SIG-M5 treated with dmso at 0.1 percent for 504 hours (cell line): ENCODE measurements around the gene TNPO2.
A peak's percentile ranks its signal among the peaks of the same experiment; 100 is the strongest.
"Not testable (repeated sequence)": the region's sequence is repeated elsewhere in the genome, so short reads cannot be mapped to it uniquely, and the experiment has no call there.

Experiments used
- DNase-seq: peaks from one replicate; lab custom pipeline; 2025; ENCODE audit not compliant: unreplicated experiment; lab: John Stamatoyannopoulos, UW

Gene TNPO2

DNA sequence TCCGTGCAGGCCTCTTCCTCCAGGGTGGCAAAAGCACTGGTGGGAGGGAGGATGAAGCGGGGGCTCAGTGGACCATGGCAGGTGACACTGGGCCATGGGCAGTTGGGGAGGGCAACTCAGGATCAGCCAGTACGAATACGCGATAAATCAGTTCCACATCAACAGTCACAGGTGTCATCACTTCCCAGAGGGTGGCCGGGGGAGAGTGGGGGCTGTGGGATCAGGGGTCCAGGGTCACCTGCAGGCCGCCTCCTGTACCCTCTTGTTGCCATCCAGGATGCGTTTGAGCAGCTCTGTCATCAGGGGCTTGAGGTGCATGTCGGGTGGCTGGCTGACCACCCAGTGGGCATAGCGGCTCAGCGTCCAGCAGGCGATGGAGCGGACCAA lies 17.4 kb downstream of the TNPO2 start:
- no peak for DNase-seq

- DNase-seq, result no peak
These were observed 17.9 kb downstream of the TNPO2 start for GRCh38 chr19:12705654-12706331.

DNA sequence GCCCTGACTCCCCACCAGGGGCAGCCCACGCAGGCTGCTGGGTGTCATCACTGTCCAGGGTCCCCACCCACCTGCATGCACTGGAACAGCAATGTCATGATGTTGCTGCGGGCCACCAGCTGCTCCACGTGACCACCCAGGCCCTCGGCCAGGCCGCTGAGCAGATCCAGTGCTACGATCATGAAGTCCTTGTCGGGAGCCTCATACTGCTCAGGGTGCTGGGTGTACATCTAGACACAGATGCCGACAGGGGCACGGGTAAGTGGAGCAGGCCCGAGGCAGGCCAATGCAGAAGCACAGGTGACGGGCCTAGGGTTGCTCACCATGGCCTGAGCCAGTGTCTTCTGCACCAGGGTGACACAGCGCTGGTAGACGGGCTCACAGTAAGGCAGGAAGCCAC lies 18.6 kb downstream of the TNPO2 start:
- no peak for DNase-seq

GRCh38 chr19:12703046-12703445 lies 20.7 kb downstream of the TNPO2 start:
- DNase-seq, result peak; percentile 37

- DNase-seq, result no peak
These were observed 22.0 kb downstream of the TNPO2 start for GRCh38 chr19:12701596-12702282.

GRCh38 chr19:12698138-12698537 lies 25.6 kb downstream of the TNPO2 start:
- no peak for DNase-seq

DNA sequence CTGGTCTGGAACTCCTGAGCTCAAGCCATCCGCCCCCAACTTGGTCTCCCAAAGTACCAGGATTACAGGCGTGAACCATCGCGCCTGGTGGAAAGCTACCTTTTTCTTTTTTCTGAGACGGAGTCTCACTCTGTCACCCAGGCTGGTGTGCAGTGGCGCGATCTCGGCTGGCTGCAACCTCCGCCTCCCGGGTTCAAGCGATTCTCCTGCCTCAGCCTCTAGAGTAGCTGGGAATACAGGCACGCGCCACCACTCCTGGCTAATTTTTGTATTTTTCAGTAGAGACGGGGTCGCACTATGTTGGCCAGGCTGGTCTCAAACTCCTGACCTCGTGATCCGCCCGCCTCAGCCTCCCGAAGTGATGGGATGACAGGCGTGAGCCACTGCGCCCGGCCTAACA lies 26.3 kb downstream of the TNPO2 start:
- not testable (repeated sequence) for DNase-seq

GRCh38 chr19:12696366-12697335 lies 27.1 kb downstream of the TNPO2 start, which contains the start of gene FBXW9:
FBXW9 (minus strand) TSS chr19:12696631; CDS start chr19:12696581, 50 bp downstream.
- DNase-seq, result peak; percentile 95

GRCh38 chr19:12695997-12696365 lies 27.8 kb downstream of the TNPO2 start:
- no peak for DNase-seq

GRCh38 chr19:12695514-12695913 lies 28.2 kb downstream of the TNPO2 start:
- DNase-seq, result no peak

DNA sequence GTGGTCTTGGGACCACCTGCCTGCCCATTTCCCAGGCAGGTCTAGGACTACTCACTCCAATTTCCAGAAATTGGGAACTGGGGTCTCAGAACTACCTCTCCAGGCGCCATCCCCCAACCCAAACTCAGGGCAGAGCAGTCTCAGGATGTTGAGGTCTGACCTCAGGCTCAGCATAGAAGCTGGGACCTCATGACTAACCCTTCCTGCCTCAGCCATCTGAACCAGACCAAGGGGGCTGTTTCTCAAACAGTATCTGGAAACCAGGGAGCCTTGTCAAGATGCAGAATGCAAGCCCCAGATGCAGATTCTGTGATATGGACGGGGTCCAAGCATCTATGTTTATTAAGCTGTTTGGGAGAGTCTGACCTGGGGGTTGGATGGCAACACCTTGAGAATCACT lies 28.6 kb downstream of the TNPO2 start:
- no peak for DNase-seq

DNA sequence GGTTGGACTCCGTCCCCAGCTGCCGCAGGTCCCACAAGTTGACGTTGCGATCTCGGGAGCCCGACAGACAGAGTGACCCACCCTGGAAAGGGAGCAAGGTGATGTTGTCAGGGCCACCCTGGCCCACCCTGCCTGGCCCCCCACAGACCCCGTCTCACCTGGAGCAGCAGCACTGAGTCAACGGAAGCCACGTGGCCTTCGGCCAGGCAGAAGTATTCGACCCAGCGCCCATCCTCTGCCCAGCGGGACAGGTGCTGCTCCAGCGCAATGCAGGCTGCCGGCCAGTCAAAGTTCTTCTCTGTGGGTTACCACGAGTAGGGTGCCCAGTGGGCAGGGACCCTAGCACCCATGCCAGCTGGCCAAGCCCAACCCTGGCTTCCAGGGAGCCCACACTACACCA lies 29.1 kb downstream of the TNPO2 start:
- no peak for DNase-seq

DNA sequence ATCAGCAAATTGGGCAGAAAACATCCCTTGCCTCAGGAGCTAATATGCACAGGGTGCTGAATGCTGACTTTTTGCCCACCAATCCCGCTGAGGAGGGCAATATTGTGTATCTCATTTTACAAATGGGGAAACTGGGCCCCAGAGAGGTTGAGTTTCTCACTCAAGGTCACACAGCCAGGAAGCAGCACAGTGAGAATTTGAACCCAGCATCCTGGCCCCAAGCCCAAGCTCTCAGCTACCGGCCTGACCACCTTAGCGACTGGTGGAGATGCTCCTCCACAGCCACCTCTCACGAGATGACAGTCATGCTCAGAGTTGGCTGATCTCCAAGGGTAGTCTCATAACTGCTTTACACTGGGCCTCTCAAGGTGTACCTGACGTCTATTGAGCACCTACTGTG lies 30.8 kb downstream of the TNPO2 start:
- no peak for DNase-seq

- no peak for DNase-seq
These were observed 34.0 kb downstream of the TNPO2 start for GRCh38 chr19:12689581-12690216.

DNA sequence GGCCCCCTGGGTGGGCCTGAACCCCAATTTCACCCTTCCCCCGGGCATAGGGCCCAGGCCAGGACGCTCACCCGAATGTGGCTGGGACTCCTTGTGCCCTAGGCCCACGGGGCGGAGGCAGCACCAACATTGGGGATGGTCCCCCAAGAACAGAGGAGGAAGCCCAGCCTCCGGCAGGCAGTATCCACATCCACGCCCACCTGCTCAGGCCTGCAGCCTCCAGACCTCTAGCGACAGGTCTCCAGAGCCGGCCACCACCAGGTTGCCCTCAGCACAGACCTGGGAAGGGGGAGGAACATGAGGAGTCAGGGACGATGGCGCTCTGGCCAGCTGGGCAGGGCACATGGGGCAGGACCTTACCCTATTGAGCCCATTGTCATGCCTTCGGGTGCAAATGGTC lies 34.7 kb downstream of the TNPO2 start:
- no peak for DNase-seq

- no peak for DNase-seq
These were observed 36.1 kb downstream of the TNPO2 start, which contains the start of gene GNG14 for GRCh38 chr19:12687496-12688196. GNG14 (plus strand) TSS chr19:12687998; CDS start chr19:12688049, 51 bp downstream.

GRCh38 chr19:12685831-12686230 lies 37.9 kb downstream of the TNPO2 start:
- DNase-seq, result no peak

- peak; percentile 96 for DNase-seq
These were observed 42.4 kb downstream of the TNPO2 start, which contains the start of gene DHPS for GRCh38 chr19:12681074-12681987. DHPS (minus strand) TSS chr19:12681880; CDS start chr19:12681766, 114 bp downstream.

GRCh38 chr19:12680034-12680433 lies 43.7 kb downstream of the TNPO2 start:
- DNase-seq, result no peak
